IPS DF 4.7 (cell line): ENCODE results near the gene PPP3R1.

ENCODE experiments used
- DNase-seq: peaks from one replicate; pipeline ENCODE4 v3.0.0-alpha.2; 2013; ENCODE audit warnings: low spot score; ENCODE audit errors: extremely low read depth

PPP3R1 gene

DNA sequence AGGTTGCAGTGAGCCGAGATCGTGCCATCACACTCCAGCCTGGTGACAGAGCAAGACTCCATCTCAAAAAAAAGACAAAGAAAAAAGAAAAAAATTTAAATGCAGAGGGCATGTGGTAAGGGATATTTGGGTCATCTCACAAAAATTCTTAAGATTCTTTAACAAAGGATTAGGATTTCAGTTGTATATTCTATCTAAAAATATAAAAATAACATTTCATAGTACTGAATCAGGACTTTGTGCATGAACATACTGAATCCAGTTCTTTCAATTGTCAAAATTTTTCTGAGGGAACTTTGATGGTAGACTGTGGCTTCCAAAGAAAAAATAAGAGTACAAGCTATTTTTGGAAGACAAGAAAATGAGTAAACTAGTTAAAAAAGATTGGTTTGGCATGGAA, 6.5 kb upstream of the PPP3R1 start:
- no peak for DNase-seq

DNA sequence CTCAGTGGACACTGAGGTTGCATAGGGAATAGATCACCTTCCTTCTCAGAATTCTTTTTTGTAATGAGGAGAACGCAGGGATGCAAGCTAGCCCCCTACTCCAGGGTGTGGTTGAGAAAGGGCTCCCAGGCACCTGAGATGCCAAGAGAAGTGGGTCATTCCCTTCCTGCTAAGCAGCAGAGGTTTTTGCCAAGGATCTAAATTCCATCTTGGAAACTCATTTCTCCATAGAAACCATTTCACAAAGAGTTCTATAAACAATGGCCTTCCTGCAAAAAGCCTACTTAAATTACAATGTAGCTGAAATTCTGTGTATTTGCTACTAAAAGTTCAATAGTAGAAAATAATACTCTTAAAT, 3.7 kb upstream of the PPP3R1 start:
- DNase-seq: no peak

DNA sequence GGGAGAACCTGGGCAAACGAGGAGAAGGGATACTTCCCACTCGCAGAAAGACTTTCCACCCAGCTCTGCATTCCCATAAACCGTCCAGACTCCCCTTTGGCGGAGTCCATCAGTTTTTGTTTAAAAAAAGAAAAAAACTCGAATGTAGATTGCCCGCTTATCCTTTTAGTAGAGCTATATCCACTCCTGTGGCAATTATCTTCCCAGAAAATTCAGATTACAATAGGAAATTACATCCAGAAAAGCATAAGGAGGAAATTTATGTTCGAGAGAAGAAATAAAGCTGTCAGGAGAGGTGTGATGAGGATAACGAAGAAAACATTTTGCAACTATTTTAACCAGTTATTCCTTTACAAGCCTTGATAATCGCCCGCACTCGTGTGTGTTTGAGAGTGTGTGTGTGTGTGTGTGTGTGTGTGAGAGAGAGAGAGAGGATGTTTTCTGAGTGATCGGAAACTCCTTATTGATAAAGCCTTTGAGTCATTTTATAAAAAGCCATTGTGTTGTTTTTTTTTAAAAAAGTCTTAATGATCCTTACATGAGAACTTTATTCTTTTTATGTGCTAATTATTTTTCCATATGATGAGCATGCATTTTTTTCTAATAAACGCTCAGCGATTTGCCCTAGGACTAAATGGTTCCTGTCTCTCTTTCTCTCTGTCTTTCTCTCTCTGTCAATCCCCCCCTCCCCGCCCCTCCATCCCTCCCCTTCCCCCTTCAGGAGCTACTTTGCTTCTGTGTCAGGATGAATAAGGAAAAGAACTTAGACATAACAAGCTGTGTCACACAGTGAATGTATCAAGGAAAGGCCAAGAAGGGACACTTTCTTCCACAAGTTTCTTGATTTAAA, 1.1 kb upstream of the PPP3R1 start:
- DNase-seq: no peak

DNA sequence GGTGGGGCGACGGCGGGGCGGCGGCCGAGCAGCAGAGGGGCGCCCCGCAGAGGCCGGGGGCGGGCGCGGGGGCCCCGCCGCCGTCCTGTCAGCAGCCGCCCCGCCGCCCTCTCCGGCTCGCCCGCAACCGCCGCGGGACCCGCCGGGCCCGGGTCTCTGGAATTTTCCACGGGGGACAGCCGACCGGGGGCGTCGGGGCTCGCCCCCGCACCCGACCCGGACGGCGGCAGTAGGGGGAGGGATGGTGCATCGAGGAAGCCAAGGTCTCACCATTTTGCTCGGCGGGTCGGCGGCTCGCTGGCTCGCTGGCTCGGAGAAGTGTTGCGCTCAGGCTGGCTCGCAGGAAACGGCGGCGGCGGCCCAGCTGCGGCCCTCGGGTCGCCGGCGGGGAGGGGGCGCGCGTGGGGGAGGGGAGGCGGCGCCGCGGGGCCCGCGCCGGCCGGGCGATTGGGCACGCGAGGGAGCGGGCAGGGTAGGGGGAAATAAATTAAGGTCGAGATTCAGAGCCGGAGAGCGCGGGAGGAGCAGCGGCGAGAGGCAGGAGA, 405 bp downstream of the PPP3R1 start:
- no peak for DNase-seq

DNA sequence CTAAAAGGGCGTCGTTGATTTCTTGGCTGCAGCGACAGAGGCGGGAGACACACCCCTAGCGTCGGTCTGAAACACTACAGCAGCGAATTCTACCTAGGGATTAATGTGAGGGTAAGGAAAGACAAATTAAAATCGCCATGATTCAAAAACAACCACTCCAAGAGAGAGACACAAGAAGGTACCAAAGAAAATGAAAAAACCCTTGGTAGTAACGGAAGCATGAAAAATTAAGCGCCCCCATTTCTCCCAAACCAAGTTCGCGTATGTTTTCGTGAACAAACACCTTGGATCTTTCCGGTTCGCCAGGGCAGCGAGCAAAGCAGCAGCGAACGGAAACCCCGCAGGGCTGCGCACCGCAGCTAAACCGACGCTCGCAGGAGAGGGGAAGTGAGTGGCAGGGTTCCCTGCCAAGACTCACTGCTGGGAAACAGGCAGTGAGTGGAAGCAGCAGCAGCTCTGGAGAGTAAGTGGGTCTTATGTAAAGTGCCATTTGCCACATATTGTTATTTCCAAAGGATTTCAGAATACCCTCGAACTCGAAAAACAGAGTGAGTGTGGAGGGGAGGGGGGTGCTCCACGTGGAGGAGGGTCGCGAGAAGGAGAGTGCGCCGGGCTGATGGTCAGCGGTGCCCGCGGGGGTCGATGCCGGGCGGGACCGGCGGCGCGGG, 1.0 kb downstream of the PPP3R1 start:
- no peak for DNase-seq

DNA sequence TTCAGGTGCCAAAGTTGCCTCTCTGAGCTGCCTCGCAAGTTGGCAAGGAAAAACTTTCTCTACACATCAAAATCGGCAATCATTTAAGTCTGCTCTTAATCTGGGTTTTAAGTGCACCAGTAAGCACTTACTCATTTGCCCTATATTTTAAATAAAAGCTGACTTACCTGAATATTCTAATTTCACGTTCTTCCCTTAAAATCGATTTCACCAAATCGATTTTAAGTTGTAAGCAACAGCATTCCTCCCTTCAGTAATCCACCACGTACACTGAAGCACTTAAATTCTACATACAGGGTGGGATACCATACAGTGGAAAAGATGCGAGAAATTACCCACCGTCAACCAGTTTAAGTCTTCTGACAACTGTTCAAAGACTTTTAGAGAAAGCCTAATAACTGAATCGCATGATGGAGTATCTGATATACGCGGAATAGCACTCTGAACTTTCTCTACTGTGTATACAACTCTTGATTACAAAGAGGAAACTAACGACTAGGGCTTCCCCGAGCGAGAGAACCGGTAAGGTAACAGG, 1.6 kb downstream of the PPP3R1 start:
- no peak for DNase-seq

DNA sequence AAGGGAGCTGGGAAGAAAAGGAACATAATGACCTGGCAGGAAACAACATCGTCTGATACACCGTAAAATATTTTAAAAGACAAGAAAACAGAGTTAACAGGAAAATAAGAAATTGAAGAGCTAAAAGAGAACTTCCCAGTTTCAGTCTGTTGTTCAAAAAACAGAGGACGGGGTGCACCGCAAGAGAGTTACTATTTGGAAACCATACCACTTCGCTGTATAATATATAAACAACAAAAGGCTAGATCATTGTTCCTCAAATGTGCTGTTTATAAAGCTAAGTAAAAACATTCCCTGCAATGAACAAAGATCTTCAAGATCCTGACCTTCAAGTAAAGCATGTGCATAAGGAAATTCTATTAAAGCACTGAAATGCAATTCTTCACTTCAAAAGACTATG, 2.1 kb downstream of the PPP3R1 start:
- no peak for DNase-seq

- DNase-seq: no peak
Observed at GRCh38 chr2:68248806-68249205, 3.5 kb downstream of the PPP3R1 start.

GRCh38 chr2:68248361-68248760, 4.0 kb downstream of the PPP3R1 start:
- no peak for DNase-seq

DNA sequence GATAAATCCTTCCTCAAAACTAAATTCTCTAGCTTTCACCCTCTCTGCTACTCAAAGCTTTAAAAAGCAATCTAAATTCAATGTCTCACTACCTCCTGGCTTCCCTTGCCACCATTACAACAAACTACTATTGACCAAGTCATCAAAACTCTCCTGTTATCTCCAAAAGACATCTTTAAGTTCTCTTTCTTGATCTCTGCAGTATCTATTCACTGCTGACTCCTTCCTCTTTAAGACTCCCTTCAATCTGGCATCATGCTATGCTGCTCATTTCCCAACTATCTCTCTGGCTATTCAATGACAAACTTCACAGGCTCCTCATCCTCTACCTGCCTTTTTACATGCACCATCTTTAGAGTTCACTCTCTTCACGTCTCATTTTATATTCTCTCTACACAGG, 5.9 kb downstream of the PPP3R1 start:
- DNase-seq: no peak

DNA sequence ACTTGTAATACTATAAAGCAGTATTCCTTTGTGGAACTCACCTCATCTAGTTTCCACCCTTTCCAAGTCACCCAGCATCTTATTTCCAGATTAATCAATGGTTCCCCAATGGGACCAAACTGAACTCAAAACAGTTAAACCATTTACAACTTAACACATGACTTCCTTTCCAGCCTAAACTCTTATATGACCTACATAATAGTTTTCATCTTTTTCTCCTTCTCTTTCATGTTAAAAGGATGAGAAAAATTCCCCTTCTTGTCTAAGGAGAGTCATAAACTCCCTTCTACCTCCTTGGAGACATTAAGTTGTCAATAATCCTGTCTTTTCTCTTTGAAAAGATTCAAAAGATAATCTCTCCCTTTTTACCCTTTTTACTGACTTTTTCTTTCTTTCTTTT, 6.7 kb downstream of the PPP3R1 start:
- no peak for DNase-seq

DNA sequence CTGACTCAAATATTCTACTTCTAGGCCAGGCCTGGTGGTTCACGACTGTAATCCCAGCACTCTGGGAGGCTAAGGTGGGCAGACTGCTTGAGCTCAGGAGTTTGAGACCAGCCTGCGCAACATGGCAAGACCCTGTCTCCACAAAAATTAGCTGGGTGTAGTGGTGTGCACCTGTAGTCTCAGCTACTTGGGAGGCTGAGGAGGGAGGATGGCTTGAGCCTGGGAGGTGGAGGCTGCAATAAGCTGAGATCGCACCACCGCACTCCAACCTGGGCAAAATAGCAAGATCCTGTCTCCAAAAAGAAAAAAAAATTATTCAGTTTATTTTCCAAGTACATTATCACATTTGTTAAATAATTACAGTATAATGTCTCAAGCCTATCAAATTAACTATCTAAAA, 7.3 kb downstream of the PPP3R1 start:
- no peak for DNase-seq

GRCh38 chr2:68244456-68244855, 7.9 kb downstream of the PPP3R1 start:
- DNase-seq: no peak

GRCh38 chr2:68241732-68242131, 10.6 kb downstream of the PPP3R1 start:
- DNase-seq: no peak

DNA sequence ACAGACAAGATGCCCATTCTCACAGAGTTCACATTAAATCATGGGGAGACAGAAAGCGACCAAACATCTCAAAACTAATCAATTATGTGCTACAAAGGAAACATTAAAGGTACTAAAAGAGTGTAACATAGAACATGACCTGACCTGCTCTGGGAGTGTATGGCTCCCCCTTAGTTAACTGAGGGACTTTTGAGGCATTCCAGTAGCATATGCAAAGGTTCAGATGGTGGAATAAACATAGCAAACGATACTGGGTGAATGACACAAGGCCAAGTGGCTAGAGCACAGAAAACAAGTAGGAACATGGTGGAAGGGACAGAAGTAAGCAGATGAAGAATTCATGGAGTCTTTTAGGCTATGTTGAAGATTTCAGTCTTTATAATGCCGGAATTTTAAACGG, 11.9 kb downstream of the PPP3R1 start:
- no peak for DNase-seq

GRCh38 chr2:68238955-68239822, 13.1 kb downstream of the PPP3R1 start:
- no peak for DNase-seq

- DNase-seq: no peak
Observed at GRCh38 chr2:68237976-68238580, 14.3 kb downstream of the PPP3R1 start.

- DNase-seq: no peak
Observed at GRCh38 chr2:68237404-68237803, 14.9 kb downstream of the PPP3R1 start.

DNA sequence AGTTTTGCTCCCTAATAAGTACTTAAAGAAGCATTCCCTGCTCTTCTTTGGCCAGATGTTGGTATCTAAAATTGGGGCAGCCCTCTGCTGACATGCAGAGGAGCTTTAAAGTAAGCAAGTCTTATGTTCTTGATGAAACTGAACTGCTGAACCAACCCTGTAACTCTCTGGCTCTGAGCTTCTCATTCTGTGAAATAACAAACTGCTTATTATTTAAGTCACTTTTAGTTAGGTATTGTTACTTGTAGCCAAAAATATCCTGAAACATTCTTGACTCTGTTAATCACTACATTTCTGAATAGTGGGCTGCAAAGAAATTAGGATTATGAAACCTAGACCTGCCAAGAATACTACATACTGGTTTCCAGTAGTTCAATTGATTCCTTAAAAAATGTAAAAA, 15.5 kb downstream of the PPP3R1 start:
- DNase-seq: no peak

GRCh38 chr2:68236103-68236734, 16.1 kb downstream of the PPP3R1 start:
- DNase-seq: no peak

DNA sequence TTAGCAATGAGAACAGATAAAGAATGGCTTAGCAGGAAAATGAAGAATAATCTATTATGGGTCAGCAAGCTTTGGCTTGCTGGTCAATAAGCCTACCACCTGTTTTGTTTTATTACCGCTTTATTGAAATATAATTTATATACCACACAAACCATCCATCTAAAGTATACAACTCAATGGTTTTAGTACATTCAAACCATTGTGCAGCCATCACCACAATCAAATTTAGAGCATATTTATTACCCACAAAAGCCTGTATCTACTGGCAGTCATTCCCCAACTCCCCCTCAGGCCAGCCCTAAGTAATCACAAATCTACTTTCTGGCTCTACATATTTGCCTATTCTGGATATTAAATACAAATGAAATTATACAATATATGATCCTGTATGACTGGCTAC, 17.2 kb downstream of the PPP3R1 start:
- no peak for DNase-seq
